ENCODE results near the gene WDR37. TPM values are rescaled to one million over a fixed set of nuclear protein-coding genes. Genes with fewer than 3 reads are reported as not detected.

The WDR37 gene
- total RNA-seq, 2 experiments from 2014 or later, result 31.4 to 31.6 TPM

GRCh38 chr10:1101946-1102345, 45.8 kb downstream of the WDR37 start:
- Mint-ChIP-seq H3K27ac (no peak overlapping the region), H3K4me1 (peaks cover 5% of the 10 kb centered on the region), H3K36me3 (ENCODE audit: low read depth) (peaks cover 84% of the 10 kb centered on the region), H3K27me3 (no peaks in the 10 kb centered on the region), H3K9me3 (no peaks in the 10 kb centered on the region), H3K4me3 (no peak overlapping the region)
- no peak for DNase-seq
- ChIA-PET POLR2A (no interaction called here), CTCF (no interaction called here)

- H3K4me3 Mint-ChIP-seq, result no peak overlapping the region
- ChIA-PET POLR2A (no interaction called here), CTCF (no interaction called here)
- H3K27ac Mint-ChIP-seq, result no peak overlapping the region
- peaks cover 5% of the 10 kb centered on the region for H3K4me1 Mint-ChIP-seq
- H3K9me3 Mint-ChIP-seq, result no peaks in the 10 kb centered on the region
- H3K36me3 Mint-ChIP-seq (ENCODE audit: low read depth), result peaks cover 86% of the 10 kb centered on the region
- DNase-seq, result no peak
- no peaks in the 10 kb centered on the region for H3K27me3 Mint-ChIP-seq
Measured at GRCh38 chr10:1102416-1102815, 46.2 kb downstream of the WDR37 start.

DNA sequence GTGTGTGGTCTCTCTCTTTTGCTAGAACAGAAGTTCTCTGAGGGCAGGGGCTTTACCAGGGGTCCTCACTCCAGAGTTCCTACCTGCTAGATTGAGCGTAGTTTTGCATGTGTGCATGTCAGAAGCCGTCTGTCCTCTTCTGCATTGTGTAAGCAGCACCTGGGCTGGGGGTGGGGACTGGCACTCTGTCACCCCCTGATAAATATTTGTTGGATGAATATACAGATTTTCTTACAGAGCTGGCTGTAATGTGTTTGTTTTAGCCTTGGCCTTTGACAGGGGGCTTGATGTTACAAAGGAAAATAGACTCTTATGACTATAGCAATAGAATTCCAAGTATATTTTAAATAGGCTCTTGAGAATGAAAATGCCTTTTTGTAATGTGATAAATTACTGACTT, 46.6 kb downstream of the WDR37 start:
- no peaks in the 10 kb centered on the region for H3K27me3 Mint-ChIP-seq
- DNase-seq, result no peak
- no peaks in the 10 kb centered on the region for H3K9me3 Mint-ChIP-seq
- peaks cover 5% of the 10 kb centered on the region for H3K4me1 Mint-ChIP-seq
- ChIA-PET POLR2A (no interaction called here), CTCF (no interaction called here)
- H3K27ac Mint-ChIP-seq, result no peak overlapping the region
- no peak overlapping the region for H3K4me3 Mint-ChIP-seq
- peaks cover 86% of the 10 kb centered on the region for H3K36me3 Mint-ChIP-seq (ENCODE audit: low read depth)

DNA sequence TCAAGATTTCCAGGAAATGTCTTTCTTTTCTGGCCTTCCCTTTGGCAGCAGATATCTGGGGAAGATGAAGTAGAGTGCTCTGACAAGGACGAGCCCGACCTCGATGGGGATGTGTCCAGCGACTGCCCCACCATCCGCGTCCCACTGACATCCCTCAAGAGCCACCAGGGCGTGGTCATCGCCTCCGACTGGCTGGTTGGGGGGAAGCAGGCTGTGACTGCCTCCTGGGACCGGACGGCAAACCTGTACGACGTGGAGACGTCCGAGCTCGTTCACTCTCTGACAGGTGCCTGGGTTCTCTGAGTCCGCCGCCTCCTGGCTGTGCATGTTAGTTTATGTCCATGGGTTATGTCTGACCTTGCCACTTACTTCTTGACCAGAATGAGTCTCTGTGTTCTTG, 47.4 kb downstream of the WDR37 start:
- ChIA-PET CTCF (no interaction called here), POLR2A (interaction anchor here (0.6 kb wide), 1 partner anchor 16 kb away, joined by 3 read pairs; no protein-coding TSS in a partner anchor)
- Mint-ChIP-seq H3K4me3 (no peak overlapping the region), H3K9me3 (no peaks in the 10 kb centered on the region), H3K36me3 (ENCODE audit: low read depth) (peaks cover 89% of the 10 kb centered on the region), H3K27me3 (no peaks in the 10 kb centered on the region), H3K4me1 (peaks cover 5% of the 10 kb centered on the region), H3K27ac (no peak overlapping the region)
- no peak for DNase-seq

- peaks cover 84% of the 10 kb centered on the region for H3K36me3 Mint-ChIP-seq (ENCODE audit: low read depth)
- POLR2A ChIA-PET, result no interaction called here
- H3K9me3 Mint-ChIP-seq, result no peaks in the 10 kb centered on the region
Measured at GRCh38 chr10:1104971-1105370, 48.8 kb downstream of the WDR37 start.

GRCh38 chr10:1107004-1107403, 50.8 kb downstream of the WDR37 start:
- no peaks in the 10 kb centered on the region for H3K27me3 Mint-ChIP-seq
- H3K4me3 Mint-ChIP-seq, result no peak overlapping the region
- H3K4me1 Mint-ChIP-seq, result peaks cover 29% of the 10 kb centered on the region
- ChIA-PET POLR2A (no interaction called here), CTCF (no interaction called here)
- H3K36me3 Mint-ChIP-seq (ENCODE audit: low read depth), result peaks cover 83% of the 10 kb centered on the region
- no peak for DNase-seq
- H3K27ac Mint-ChIP-seq, result no peak overlapping the region
- H3K9me3 Mint-ChIP-seq, result no peaks in the 10 kb centered on the region

More at GRCh38 chr10:1104971-1105370, 48.8 kb downstream of the WDR37 start:
- CTCF ChIA-PET, result no interaction called here
- Mint-ChIP-seq H3K27ac (no peak overlapping the region), H3K27me3 (no peaks in the 10 kb centered on the region), H3K4me3 (no peak overlapping the region), H3K4me1 (peaks cover 10% of the 10 kb centered on the region)
- DNase-seq, result no peak

DNA sequence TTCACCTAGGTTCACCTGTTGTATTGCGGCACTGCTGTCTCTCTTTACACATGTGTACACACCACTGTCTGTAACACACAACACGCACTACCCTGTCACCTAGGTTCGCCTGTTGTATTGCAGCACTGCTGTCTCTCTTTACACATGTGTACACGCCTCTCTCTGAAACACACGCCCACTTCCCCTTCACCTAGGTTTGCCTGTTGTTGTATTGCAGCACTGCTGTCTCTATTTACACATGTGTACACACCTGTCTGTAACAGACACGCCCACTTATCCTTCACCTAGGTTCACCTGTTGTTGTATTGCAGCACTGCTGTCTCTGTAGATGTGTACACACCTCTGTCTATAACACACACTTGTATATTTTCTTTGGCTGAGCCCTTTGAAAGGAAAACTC, 51.5 kb downstream of the WDR37 start:
- H3K27me3 Mint-ChIP-seq, result no peaks in the 10 kb centered on the region
- H3K4me1 Mint-ChIP-seq, result peaks cover 30% of the 10 kb centered on the region
- DNase-seq, result no peak
- no peaks in the 10 kb centered on the region for H3K9me3 Mint-ChIP-seq
- ChIA-PET POLR2A (no interaction called here), CTCF (no interaction called here)
- peaks cover 84% of the 10 kb centered on the region for H3K36me3 Mint-ChIP-seq (ENCODE audit: low read depth)
- no peak overlapping the region for H3K4me3 Mint-ChIP-seq
- H3K27ac Mint-ChIP-seq, result no peak overlapping the region

- Mint-ChIP-seq H3K27ac (peak overlapping the region; percentile 80), H3K4me1 (peaks cover 30% of the 10 kb centered on the region), H3K9me3 (no peaks in the 10 kb centered on the region), H3K36me3 (ENCODE audit: low read depth) (peaks cover 84% of the 10 kb centered on the region), H3K4me3 (peak overlapping the region; percentile 45), H3K27me3 (no peaks in the 10 kb centered on the region)
- DNase-seq, result peak; percentile 85
- CTCF ChIA-PET, result interaction anchor here (1.0 to 2.1 kb wide), 11 partner anchors 13 to 1934 kb away, joined by 3 to 12 read pairs (median 5); partner anchors contain the start of gene WDR37
- POLR2A ChIA-PET, result interaction anchor here (0.6 to 1.3 kb wide), 5 partner anchors 12 to 1981 kb away, joined by 4 to 8 read pairs (median 5); partner anchors contain the start of gene IDI1
Measured at GRCh38 chr10:1109795-1110673, 53.8 kb downstream of the WDR37 start.

- Mint-ChIP-seq H3K4me3 (peak overlapping the region; percentile 5), H3K27me3 (no peaks in the 10 kb centered on the region), H3K9me3 (no peaks in the 10 kb centered on the region), H3K27ac (peak overlapping the region; percentile 80), H3K36me3 (ENCODE audit: low read depth) (peaks cover 85% of the 10 kb centered on the region), H3K4me1 (peaks cover 30% of the 10 kb centered on the region)
- POLR2A ChIA-PET, result interaction anchor here (0.6 to 1.3 kb wide), 5 partner anchors 11 to 1980 kb away, joined by 4 to 8 read pairs (median 4); partner anchors contain the start of gene IDI1
- no peak for DNase-seq
- CTCF ChIA-PET, result interaction anchor here (1.0 to 2.1 kb wide), 10 partner anchors 14 to 1933 kb away, joined by 3 to 12 read pairs (median 5); partner anchors contain the start of gene WDR37
Measured at GRCh38 chr10:1110674-1111119, 54.5 kb downstream of the WDR37 start.

GRCh38 chr10:1114315-1114714, 58.1 kb downstream of the WDR37 start:
- no peak for DNase-seq
- Mint-ChIP-seq H3K4me1 (peaks cover 32% of the 10 kb centered on the region), H3K9me3 (no peaks in the 10 kb centered on the region), H3K36me3 (ENCODE audit: low read depth) (peaks cover 83% of the 10 kb centered on the region), H3K27ac (no peak overlapping the region), H3K27me3 (no peaks in the 10 kb centered on the region), H3K4me3 (no peak overlapping the region)
- CTCF ChIA-PET, result no interaction called here
- POLR2A ChIA-PET, result no interaction called here

DNA sequence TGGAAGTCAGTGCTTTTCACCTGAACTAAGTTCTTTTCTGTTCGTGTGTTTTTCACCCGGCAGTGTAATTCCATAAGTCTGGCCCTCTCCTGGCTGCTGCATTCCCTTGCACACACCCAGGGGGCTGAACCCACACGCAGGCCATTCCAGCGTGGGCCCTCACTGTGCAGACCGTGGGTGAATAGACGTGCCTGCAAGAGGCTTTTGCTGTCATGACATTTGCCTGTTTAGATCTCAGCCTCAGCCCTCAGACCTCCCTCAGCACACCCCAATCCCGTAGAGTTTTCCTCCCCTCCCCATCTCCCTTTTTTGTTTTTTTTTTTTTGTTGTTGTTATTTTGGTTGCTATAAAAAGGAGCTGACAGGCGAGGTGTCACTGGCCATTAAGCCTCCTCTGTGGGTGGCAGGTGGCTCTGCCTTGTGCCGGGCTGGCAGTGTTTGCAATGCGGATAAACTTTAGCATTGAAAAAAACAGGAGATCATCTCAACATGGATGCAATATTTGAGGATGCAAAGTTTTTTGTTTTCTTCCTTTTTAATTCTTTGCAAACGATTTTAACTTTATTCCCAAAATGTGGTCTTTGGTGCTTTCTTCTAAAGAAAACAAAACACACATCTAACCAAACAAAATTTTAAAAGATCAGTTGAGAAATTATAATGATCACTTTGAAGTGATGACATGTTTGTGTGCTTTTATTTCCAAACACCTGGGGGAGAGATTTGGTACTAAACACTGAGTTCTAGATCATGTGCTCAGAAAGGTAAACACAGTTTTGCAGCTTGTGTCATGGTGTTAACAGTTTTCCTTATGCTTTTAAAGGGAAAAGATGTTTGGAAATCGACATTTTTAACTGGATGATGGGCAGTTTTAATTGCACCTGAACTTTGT, 58.8 kb downstream of the WDR37 start:
- H3K4me1 Mint-ChIP-seq, result peaks cover 27% of the 10 kb centered on the region
- POLR2A ChIA-PET, result no interaction called here
- no peak overlapping the region for H3K4me3 Mint-ChIP-seq
- peaks cover 86% of the 10 kb centered on the region for H3K36me3 Mint-ChIP-seq (ENCODE audit: low read depth)
- no peak for DNase-seq
- H3K27me3 Mint-ChIP-seq, result no peaks in the 10 kb centered on the region
- CTCF ChIA-PET, result interaction anchor here (0.6 kb wide), 1 partner anchor 53 kb away, joined by 3 read pairs; no protein-coding TSS in a partner anchor
- no peak overlapping the region for H3K27ac Mint-ChIP-seq
- no peaks in the 10 kb centered on the region for H3K9me3 Mint-ChIP-seq

GRCh38 chr10:1115607-1115955, 59.4 kb downstream of the WDR37 start:
- no peak overlapping the region for H3K27ac Mint-ChIP-seq
- peaks cover 21% of the 10 kb centered on the region for H3K4me1 Mint-ChIP-seq
- peak; percentile 0 for DNase-seq
- POLR2A ChIA-PET, result no interaction called here
- no peaks in the 10 kb centered on the region for H3K9me3 Mint-ChIP-seq
- H3K36me3 Mint-ChIP-seq (ENCODE audit: low read depth), result peaks cover 86% of the 10 kb centered on the region
- no peak overlapping the region for H3K4me3 Mint-ChIP-seq
- H3K27me3 Mint-ChIP-seq, result no peaks in the 10 kb centered on the region
- CTCF ChIA-PET, result no interaction called here

GRCh38 chr10:1116051-1116450, 59.9 kb downstream of the WDR37 start:
- peak; percentile 4 for DNase-seq
- ChIA-PET POLR2A (no interaction called here), CTCF (no interaction called here)
- H3K27me3 Mint-ChIP-seq, result no peaks in the 10 kb centered on the region
- no peaks in the 10 kb centered on the region for H3K9me3 Mint-ChIP-seq
- H3K27ac Mint-ChIP-seq, result no peak overlapping the region
- H3K4me1 Mint-ChIP-seq, result peaks cover 17% of the 10 kb centered on the region
- peaks cover 85% of the 10 kb centered on the region for H3K36me3 Mint-ChIP-seq (ENCODE audit: low read depth)
- H3K4me3 Mint-ChIP-seq, result no peak overlapping the region
